Large intestine (tissue), 3 donors: Measurements from ENCODE around the gene XRCC2. TPM values are rescaled to one million over a fixed set of nuclear protein-coding genes. Genes with fewer than 3 reads are reported as not detected.
"Not testable (repeated sequence)": the region's sequence is repeated elsewhere in the genome, so short reads cannot be mapped to it uniquely, and the experiment has no call there.

Source experiments
- DNase-seq, 2 donors: peaks; one replicate each; pipeline versions ENCODE4 v3.0.0 to v3.0.0-alpha.2; 2013
- H3K27ac ChIP-seq: one replicate; pipeline ENCODE4 v1.5.1; 2013; ENCODE audit warnings: low read length
- H3K27me3 ChIP-seq: 2 replicates; pipeline ENCODE4 v1.6.1; 2013; ENCODE audit warnings: low read length; ENCODE audit not compliant: control insufficient read depth, insufficient read depth
- H3K36me3 ChIP-seq: 2 replicates; pipeline ENCODE4 v1.6.1; 2013; ENCODE audit warnings: low read length; ENCODE audit not compliant: control insufficient read depth, insufficient read depth
- H3K4me1 ChIP-seq: one replicate; pipeline ENCODE4 v1.6.1; 2013; ENCODE audit warnings: low read length; ENCODE audit not compliant: control insufficient read depth, insufficient read depth
- H3K4me3 ChIP-seq: one replicate; pipeline ENCODE4 v1.5.1; 2013; ENCODE audit warnings: low read length
- H3K9me3 ChIP-seq: one replicate; pipeline ENCODE4 v1.6.1; 2013; ENCODE audit warnings: mild to moderate bottlenecking, low read depth, low read length, moderate library complexity; ENCODE audit not compliant: control insufficient read depth
- WGBS: methylation state at CpG from one replicate; pipeline ENCODE4 v1.1.5; 2013; ENCODE audit warnings: low lambda C conversion rate; ENCODE audit not compliant: insufficient coverage; 5-methylcytosine and 5-hydroxymethylcytosine counted together
- polyA plus RNA-seq: library from polyadenylated mRNA; unstranded; fragments of 120-200 nt; gene quantifications from one replicate; pipeline ENCODE4 v1.2.1, GENCODE V29; 2013

Gene XRCC2
- polyA plus RNA-seq, 1 donor = 6.0 TPM

DNA sequence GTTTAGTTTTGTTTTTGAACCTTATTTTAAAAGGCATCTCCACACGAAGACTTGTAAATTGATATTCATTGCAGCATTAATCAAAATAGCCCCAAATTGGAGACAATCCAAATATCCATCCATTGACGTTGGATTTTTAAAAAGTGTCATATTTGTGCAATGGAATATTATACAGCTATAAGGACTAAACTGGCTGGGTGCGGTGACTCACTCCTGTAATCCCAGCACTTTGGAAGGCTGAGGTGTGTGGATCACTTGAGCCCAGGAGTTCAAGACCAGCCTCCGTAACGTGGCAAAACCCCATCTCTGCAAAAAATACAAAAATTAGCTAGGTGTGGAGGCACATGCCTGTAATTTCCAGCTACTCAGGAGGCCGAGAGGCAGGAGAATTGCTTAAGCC is 35.1 kb downstream of the XRCC2 start:
- WGBS = 80% methylated on average over 1 of the region's 6 CpGs

DNA sequence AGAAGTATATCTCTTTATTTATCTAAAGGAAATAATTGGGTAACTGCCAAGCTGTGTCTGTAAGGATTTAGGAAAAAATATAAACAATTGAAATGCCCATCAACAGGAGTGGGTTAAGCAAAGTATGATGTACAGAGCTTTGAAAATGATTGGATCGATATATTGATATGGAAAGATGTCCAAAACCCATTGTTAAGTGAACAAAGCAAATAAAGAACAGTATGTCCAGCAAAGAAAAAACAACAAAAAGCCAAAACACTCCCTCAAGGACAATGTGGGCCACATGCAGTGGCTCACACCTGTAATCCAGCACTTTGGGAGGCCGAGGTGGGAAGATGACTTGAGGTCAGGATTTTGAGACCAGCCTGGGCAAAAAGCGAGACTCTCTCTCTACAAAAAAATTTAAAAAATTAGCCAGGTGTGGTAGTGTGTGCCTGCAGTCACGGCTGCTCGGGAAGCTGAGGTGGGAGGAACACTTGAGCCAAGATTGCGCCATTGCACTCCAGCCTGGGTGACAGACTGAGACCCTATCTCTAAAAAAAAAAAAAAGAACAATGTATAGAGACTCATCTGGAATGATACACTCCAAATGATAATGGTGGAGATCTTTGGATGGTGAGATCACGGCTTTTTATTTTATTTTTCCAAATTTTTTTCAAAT is 37.9 kb downstream of the XRCC2 start:
- Histone ChIP-seq H3K27ac (no peak overlapping the region), H3K9me3 (no peaks in the 10 kb centered on the region), H3K4me1 (no peaks in the 10 kb centered on the region), H3K36me3 (no peaks in the 10 kb centered on the region), H3K4me3 (no peak overlapping the region), H3K27me3 (no peaks in the 10 kb centered on the region)
- 90% methylated on average over 2 of the region's 7 CpGs for WGBS
- no peak for DNase-seq

More for the DNA sequence above, 35.1 kb downstream of the XRCC2 start:
- no peak for DNase-seq
- Histone ChIP-seq H3K27me3 (no peaks in the 10 kb centered on the region), H3K9me3 (no peaks in the 10 kb centered on the region), H3K4me3 (no peak overlapping the region), H3K4me1 (no peaks in the 10 kb centered on the region), H3K36me3 (no peaks in the 10 kb centered on the region), H3K27ac (no peak overlapping the region)

DNA sequence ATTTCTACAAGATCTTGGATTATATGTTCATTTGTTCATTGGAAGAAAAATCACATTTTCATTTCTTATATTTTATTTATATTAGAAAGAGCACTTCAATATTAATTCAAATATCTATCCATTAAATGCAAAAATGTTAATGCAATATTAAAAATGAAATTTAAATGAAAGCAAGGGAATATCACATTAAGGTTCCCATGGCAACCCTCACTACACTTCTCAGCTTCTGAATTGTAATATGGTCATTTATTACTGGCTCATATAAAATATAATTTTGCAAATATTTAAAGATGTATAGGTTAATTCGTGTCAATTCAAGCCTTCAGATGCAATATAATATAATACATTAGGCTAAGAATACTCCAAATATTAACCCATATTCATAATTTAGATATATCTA is 38.8 kb downstream of the XRCC2 start:
- Histone ChIP-seq H3K4me1 (no peaks in the 10 kb centered on the region), H3K4me3 (no peak overlapping the region), H3K27ac (no peak overlapping the region), H3K36me3 (no peaks in the 10 kb centered on the region), H3K9me3 (no peaks in the 10 kb centered on the region), H3K27me3 (no peaks in the 10 kb centered on the region)
- DNase-seq = no peak
- WGBS = no CpG with 5 or more reads among the region's 1 CpG

DNA sequence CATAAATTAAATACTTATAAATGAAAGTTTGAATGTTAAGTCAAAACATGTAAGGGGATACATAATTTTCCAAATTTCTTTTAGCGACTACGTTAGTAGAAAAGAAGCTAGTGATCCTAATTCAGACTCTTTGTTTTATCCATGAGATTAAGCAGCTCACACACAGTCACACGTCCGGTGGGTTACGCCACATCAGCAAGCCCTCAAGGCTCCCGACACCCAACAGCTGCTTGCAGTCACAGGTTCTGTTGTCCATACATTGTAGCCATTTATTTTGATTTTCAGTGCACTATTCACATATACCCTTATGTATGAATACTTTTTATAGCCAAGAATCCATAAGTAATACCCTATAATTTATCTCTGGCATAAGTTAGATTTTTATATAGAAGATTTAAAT is 39.5 kb downstream of the XRCC2 start:
- no peak overlapping the region for H3K4me3 ChIP-seq
- no peak overlapping the region for H3K27ac ChIP-seq
- no peaks in the 10 kb centered on the region for H3K36me3 ChIP-seq
- no peaks in the 10 kb centered on the region for H3K9me3 ChIP-seq
- WGBS = no CpG with 5 or more reads among the region's 6 CpGs
- H3K4me1 ChIP-seq = no peaks in the 10 kb centered on the region
- no peaks in the 10 kb centered on the region for H3K27me3 ChIP-seq
- DNase-seq = no peak

DNA sequence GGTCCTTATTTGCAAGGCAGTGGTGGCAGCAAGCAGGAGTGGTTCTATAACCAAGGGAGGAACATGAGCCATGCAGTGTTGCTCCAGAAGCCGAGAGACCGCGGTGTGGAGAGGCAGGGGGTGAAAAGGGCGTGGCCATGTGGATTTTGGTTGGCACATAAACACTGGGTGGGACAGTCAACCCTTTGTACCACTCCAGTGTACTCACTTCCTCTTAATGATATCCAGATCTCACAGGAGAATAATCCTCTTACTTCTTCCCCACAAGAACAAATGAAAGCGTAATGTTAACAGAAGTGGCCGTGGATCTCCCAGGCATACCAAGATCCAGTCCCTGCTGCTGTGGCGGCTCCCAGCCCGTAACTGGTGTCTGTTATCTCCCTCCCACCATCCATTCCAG is 42.4 kb downstream of the XRCC2 start:
- no peaks in the 10 kb centered on the region for H3K27me3 ChIP-seq
- no peak overlapping the region for H3K4me3 ChIP-seq
- no peaks in the 10 kb centered on the region for H3K4me1 ChIP-seq
- H3K27ac ChIP-seq = no peak overlapping the region
- WGBS = no CpG with 5 or more reads among the region's 8 CpGs
- DNase-seq = no peak
- H3K36me3 ChIP-seq = no peaks in the 10 kb centered on the region
- H3K9me3 ChIP-seq = no peaks in the 10 kb centered on the region

DNA sequence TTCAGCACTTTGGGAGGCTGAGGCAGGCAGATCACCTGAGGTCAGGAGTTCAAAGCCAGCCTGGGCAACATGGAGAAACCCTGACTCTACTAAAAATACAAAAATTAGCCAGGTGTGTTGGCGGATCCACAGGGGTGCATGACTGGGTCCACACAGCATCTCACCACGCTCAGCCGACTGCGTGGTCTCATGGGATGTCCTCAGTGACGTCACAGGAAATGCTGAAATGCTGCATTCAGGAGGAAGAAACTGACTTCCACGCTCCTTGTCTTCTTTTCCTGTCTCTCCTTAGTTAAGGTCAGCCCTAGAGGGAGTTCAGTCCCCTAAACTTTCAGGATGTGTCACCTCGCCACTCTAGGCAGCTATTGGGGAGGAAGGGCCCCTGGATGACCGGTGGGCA is 42.9 kb downstream of the XRCC2 start:
- no peak for DNase-seq
- no CpG with 5 or more reads among the region's 8 CpGs for WGBS
- no peaks in the 10 kb centered on the region for H3K36me3 ChIP-seq
- no peaks in the 10 kb centered on the region for H3K4me1 ChIP-seq
- no peak overlapping the region for H3K27ac ChIP-seq
- H3K4me3 ChIP-seq = no peak overlapping the region
- H3K9me3 ChIP-seq = no peaks in the 10 kb centered on the region
- no peaks in the 10 kb centered on the region for H3K27me3 ChIP-seq

DNA sequence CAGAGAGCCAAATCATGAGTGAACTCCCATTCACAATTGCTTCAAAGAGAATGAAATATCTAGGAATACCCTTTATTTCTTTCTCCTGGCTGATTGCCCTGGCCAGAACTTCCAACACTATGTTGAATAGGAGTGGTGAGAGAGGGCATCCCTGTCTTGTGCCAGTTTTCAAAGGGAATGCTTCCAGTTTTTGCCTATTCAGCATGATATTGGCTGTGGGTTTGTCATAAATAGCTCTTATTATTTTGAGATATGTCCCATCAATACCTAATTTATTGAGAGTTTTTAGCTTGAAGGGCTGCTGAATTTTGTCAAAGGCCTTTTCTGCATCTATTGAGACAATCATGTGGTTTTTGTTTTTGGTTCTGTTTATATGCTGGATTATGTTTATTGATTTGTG is 47.2 kb downstream of the XRCC2 start:
- H3K9me3 ChIP-seq, H3K36me3 ChIP-seq, H3K27me3 ChIP-seq, H3K4me3 ChIP-seq, DNase-seq, H3K27ac ChIP-seq, H3K4me1 ChIP-seq: not testable (repeated sequence)

DNA sequence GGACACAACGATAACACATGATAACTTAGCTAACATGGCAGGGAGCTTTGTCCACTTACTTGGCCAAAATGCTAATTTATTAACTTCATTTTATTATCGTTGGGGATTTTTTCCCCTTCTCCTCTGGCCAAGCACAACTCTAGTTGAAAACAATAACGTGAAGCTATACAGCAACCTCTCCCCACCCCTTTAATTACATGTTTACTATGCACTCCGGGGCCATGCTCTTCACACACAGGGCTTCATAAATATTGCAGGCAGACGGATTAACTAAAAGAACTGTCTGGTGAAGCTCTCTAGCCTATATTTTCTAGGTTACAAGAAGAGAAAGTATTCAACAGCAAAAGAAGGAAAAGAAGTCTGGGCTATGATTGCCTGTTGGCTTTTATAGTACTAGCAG is 51.7 kb downstream of the XRCC2 start:
- H3K27me3 ChIP-seq = no peaks in the 10 kb centered on the region
- 90% methylated on average over 2 of the region's 5 CpGs for WGBS

DNA sequence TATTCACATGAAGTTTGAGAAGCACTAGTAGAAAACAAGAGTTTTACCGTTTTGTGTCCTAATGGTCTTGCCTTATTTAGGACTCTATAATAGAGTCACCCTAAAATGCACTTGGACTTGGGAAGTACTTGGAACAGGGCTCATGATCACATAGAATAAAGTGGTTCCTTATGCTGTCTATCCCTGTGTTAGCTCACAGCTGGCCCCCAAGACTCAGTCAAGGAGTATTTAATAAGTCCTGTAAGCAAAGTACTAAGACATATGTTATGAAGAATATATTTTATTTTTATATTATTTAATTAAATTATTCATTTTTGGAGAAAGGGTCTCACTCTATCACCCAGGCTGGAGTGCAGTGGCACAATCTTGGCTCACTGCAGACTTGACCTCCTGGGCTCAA is 54.5 kb downstream of the XRCC2 start:
- Histone ChIP-seq H3K36me3 (no peaks in the 10 kb centered on the region), H3K9me3 (no peaks in the 10 kb centered on the region), H3K4me1 (no peaks in the 10 kb centered on the region), H3K4me3 (no peak overlapping the region), H3K27ac (no peak overlapping the region), H3K27me3 (no peaks in the 10 kb centered on the region)
- no CpG with 5 or more reads among the region's 1 CpG for WGBS
- DNase-seq = no peak

More for the DNA sequence above, 51.7 kb downstream of the XRCC2 start:
- Histone ChIP-seq H3K4me1 (no peaks in the 10 kb centered on the region), H3K9me3 (no peaks in the 10 kb centered on the region), H3K36me3 (no peaks in the 10 kb centered on the region), H3K4me3 (no peak overlapping the region), H3K27ac (no peak overlapping the region)
- no peak for DNase-seq

DNA sequence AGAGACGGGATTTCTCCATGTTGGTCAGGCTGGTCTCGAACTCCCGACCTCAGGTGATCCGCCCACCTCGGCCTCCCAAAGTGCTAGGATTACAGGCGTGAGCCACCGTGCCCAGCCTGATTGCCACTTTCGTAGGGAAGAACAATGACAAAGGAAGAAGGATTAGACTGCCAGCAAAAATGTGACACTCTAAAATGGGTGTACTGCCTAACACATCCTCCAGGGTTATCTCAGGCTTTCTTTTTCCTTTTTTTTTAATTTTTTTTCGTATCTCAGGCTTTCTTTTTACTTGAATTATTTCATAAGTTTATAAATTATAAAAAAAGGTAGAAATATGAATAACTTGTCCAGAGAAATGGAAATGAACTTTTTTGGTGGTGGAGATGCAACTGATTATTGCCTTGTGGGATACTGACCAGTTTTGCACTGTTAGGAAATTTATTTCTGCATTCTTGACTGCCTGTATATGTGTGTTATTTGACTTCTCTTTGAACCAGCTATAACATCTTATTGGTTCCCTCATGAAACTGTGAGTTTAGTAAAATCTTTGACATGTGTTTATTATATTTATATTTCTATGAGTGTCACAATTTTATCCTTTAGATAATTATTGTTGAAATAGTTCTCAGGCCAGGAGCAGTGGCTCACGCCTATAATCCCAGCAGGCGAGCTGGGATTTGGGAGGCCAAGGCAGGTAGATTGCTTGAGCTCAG is 56.8 kb downstream of the XRCC2 start:
- Histone ChIP-seq H3K4me3 (no peak overlapping the region), H3K27me3 (no peaks in the 10 kb centered on the region), H3K4me1 (no peaks in the 10 kb centered on the region), H3K9me3 (no peaks in the 10 kb centered on the region), H3K36me3 (no peaks in the 10 kb centered on the region), H3K27ac (no peak overlapping the region)
- no peak for DNase-seq
- no CpG with 5 or more reads among the region's 11 CpGs for WGBS

DNA sequence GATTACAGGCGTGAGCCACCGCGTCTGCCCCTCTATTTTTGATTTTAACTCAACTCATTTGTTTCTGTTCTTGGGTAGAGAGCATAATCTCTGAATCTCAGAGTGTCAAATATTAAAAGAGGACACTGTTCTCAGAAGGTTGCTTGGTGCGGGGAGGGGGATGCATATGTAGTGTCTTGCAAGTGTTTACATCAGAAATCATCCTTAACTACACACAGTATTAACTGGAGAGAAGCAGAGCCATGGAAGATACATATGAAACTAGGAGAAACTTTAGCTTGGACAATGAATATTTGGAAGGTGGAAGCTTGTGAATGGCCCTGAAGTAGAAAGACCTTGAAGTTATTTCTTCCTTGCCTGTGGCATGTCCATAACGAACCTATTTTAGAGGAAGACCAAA is 57.5 kb downstream of the XRCC2 start:
- Histone ChIP-seq H3K27me3 (no peaks in the 10 kb centered on the region), H3K4me1 (no peaks in the 10 kb centered on the region), H3K9me3 (no peaks in the 10 kb centered on the region), H3K36me3 (no peaks in the 10 kb centered on the region), H3K4me3 (no peak overlapping the region), H3K27ac (no peak overlapping the region)
- DNase-seq = no peak
- WGBS = no CpG with 5 or more reads among the region's 5 CpGs
